A549 (cell line): ENCODE results near the gene MARK2. TPM values are rescaled to one million over a fixed set of nuclear protein-coding genes. Genes with fewer than 3 reads are reported as not detected.

Experiments used
- ATAC-seq, 2 experiments: fragments of 200-7000 bp in 1 of 2; fragments of >200 bp in 1 of 2; cut with Nextera tagmentation in 1 of 2; cut with Tn5 transposase in 1 of 2; 3 replicates each; pipeline versions ENCODE4 v1.8.0 to v1.9.1; 2018 to 2020; ENCODE audit warnings: mild to moderate bottlenecking in 1 of 2, moderate library complexity in 1 of 2
- CTCF ChIA-PET: fragments of 300-600 bp; sonication (Branson Sonifier 250); formaldehyde crosslinking; extraction: SDS; loops from one replicate; lab custom pipeline; 2021; ENCODE audit warnings: antibody characterized with exemption, inconsistent platforms; lab: Yijun Ruan, JAX
- POLR2A ChIA-PET: fragments of 350-600 bp; formaldehyde crosslinking; extraction: SDS; loops from one replicate; lab custom pipeline; 2021; ENCODE audit warnings: antibody characterized with exemption, inconsistent platforms; lab: Yijun Ruan, JAX
- DNase-seq, 2 experiments: peaks; one replicate each; pipeline versions ENCODE4 v3.0.0 to v3.0.0-alpha.2; 2011 to 2016; ENCODE audit warnings: low read depth in 1 of 2, low spot score in 1 of 2
- FAIRE-seq: peaks from 2 replicates; lab custom pipeline; 2011; peaks lifted over from hg19 to GRCh38; lab: Jason Lieb, UNC
- H3K27ac ChIP-seq, 2 experiments: fragments of >200 bp; sonication (Bioruptor Twin); formaldehyde crosslinking; 3 replicates each; pipeline ENCODE4 v1.5.1; 2016 to 2017
- H3K4me1 ChIP-seq: fragments of >200 bp; sonication (Bioruptor Twin); formaldehyde crosslinking; 3 replicates; pipeline ENCODE4 v1.6.1; 2016
- H3K4me2 ChIP-seq: fragments of >200 bp; sonication (Bioruptor Twin); formaldehyde crosslinking; 3 replicates; pipeline ENCODE4 v1.6.1; 2016
- H3K4me3 ChIP-seq: fragments of >200 bp; sonication (Bioruptor Twin); formaldehyde crosslinking; 3 replicates; pipeline ENCODE4 v1.5.1; 2016
- H3K9me3 ChIP-seq: fragments of >200 bp; sonication (Bioruptor Twin); formaldehyde crosslinking; 3 replicates; pipeline ENCODE4 v1.6.1; 2016
- BHLHE40 ChIP-seq: IDR thresholded peaks from 2 replicates; pipeline ENCODE4 v1.6.1; 2012; ENCODE audit warnings: low read depth, low read length, inconsistent platforms
- CHD4 ChIP-seq: fragments of 200-600 bp; sonication (generic); IDR thresholded peaks from 2 replicates; pipeline ENCODE4 v1.6.1; 2016; ENCODE audit warnings: antibody characterized with exemption, mild to moderate bottlenecking, borderline replicate concordance
- EHF ChIP-seq: fragments of 250-450 bp; sonication (Bioruptor Pico); IDR thresholded peaks from 2 replicates; pipeline ENCODE4 v1.5.0; 2020; ENCODE audit warnings: mild to moderate bottlenecking
- EHMT2 ChIP-seq: fragments of 200-600 bp; sonication (generic); IDR thresholded peaks from 2 replicates; pipeline ENCODE4 v1.6.1; 2016; ENCODE audit warnings: antibody characterized with exemption, low read depth, mild to moderate bottlenecking, moderate library complexity
- ESRRA ChIP-seq: fragments of 150-350 bp; IDR thresholded peaks from 2 replicates; pipeline ENCODE4 v1.6.1; 2014; ENCODE audit warnings: mild to moderate bottlenecking, low read length, borderline replicate concordance
- GATA3 ChIP-seq: IDR thresholded peaks from 2 replicates; pipeline ENCODE4 v1.6.1; 2012; ENCODE audit warnings: borderline replicate concordance
- HDAC2 ChIP-seq: fragments of 200-600 bp; sonication (generic); IDR thresholded peaks from 2 replicates; pipeline ENCODE4 v1.6.1; 2016
- HOXB5 ChIP-seq: fragments of 250-450 bp; sonication (Bioruptor Pico); IDR thresholded peaks from 2 replicates; pipeline ENCODE4 v1.5.0; 2020; ENCODE audit warnings: mild to moderate bottlenecking, moderate library complexity
- JUN ChIP-seq, 2 experiments: fragments of >200 bp; sonication (Bioruptor Twin); formaldehyde crosslinking; IDR thresholded peaks; 2 replicates in 1 of 2; 3 replicates in 1 of 2; pipeline ENCODE4 v1.6.1; 2016 to 2017
- KDM1A ChIP-seq: fragments of 200-600 bp; sonication (generic); IDR thresholded peaks from 2 replicates; pipeline ENCODE4 v1.6.1; 2016; ENCODE audit warnings: low read depth, mild to moderate bottlenecking
- KDM5A ChIP-seq: fragments of 200-600 bp; sonication (generic); IDR thresholded peaks from 2 replicates; pipeline ENCODE4 v1.6.1; 2016; ENCODE audit warnings: antibody characterized with exemption, mild to moderate bottlenecking
- MAZ ChIP-seq: fragments of 150-350 bp; IDR thresholded peaks from 2 replicates; pipeline ENCODE4 v1.6.1; 2014; ENCODE audit warnings: antibody characterized with exemption, low read depth, low read length, borderline replicate concordance
- MYC ChIP-seq: IDR thresholded peaks from 2 replicates; pipeline ENCODE4 v1.6.1; 2012; ENCODE audit warnings: mild to moderate bottlenecking, inconsistent platforms, low read length, improper control_type of control experiment, borderline replicate concordance
- NFE2L2 ChIP-seq: fragments of 150-350 bp; conservative IDR thresholded peaks from 2 replicates; pipeline ENCODE4 v1.6.1; 2014; ENCODE audit warnings: low read length
- NPAS2 ChIP-seq: fragments of 250-450 bp; sonication (Bioruptor Pico); IDR thresholded peaks from 2 replicates; pipeline ENCODE4 v1.8.0; 2022; ENCODE audit warnings: mild to moderate bottlenecking, moderate library complexity, borderline replicate concordance
- PHF8 ChIP-seq: fragments of 200-600 bp; sonication (generic); IDR thresholded peaks from 2 replicates; pipeline ENCODE4 v1.6.1; 2016; ENCODE audit warnings: low read depth, mild to moderate bottlenecking, antibody characterized with exemption, moderate library complexity, borderline replicate concordance
- POLR2A ChIP-seq: IDR thresholded peaks from 2 replicates; pipeline ENCODE4 v1.6.1; 2012; ENCODE audit warnings: mild to moderate bottlenecking, low read length
- RAD21 ChIP-seq, 2 experiments: fragments of >200 bp in 1 of 2; sonication (Bioruptor Twin) in 1 of 2; formaldehyde crosslinking in 1 of 2; IDR thresholded peaks in 1 of 2; conservative IDR thresholded peaks in 1 of 2; 2 replicates in 1 of 2; 3 replicates in 1 of 2; pipeline ENCODE4 v1.6.1; 2012 to 2018; ENCODE audit warnings: inconsistent platforms in 1 of 2
- RARB ChIP-seq: fragments of 250-450 bp; sonication (Bioruptor Pico); IDR thresholded peaks from 2 replicates; pipeline ENCODE4 v1.8.0; 2021; ENCODE audit warnings: mild to moderate bottlenecking, moderate library complexity
- RNF2 ChIP-seq: fragments of 200-600 bp; sonication (generic); IDR thresholded peaks from 2 replicates; pipeline ENCODE4 v1.6.1; 2016; ENCODE audit warnings: low read depth, mild to moderate bottlenecking, antibody characterized with exemption, moderate library complexity, borderline replicate concordance
- TFCP2L1 ChIP-seq: fragments of 250-450 bp; sonication (Bioruptor Pico); IDR thresholded peaks from 2 replicates; pipeline ENCODE4 v1.5.0; 2021; ENCODE audit warnings: mild to moderate bottlenecking
- TP53 ChIP-seq: fragments of 250-450 bp; sonication (Bioruptor Pico); IDR thresholded peaks from 2 replicates; pipeline ENCODE4 v1.5.0; 2021; ENCODE audit warnings: mild to moderate bottlenecking, moderate library complexity
- ZSCAN20 ChIP-seq: fragments of 250-450 bp; sonication (Bioruptor Pico); IDR thresholded peaks from 2 replicates; pipeline ENCODE4 v1.8.0; 2022; ENCODE audit warnings: mild to moderate bottlenecking, moderate library complexity
- WGBS: methylation state at CpG from one replicate; pipeline ENCODE4 v1.1.6; 2017; ENCODE audit errors: missing lambda C conversion rate; 5-methylcytosine and 5-hydroxymethylcytosine counted together
- polyA plus RNA-seq, 4 experiments: library from polyadenylated mRNA; depleted of rRNA in 3 of 4; stranded (reverse); fragments of >200 nt; fragmentation: RNase III in 1 of 4; extraction: RNeasy Plus Mini Kit Qiagen cat#74134 plus additional on column Dnase treatment in 1 of 4; gene quantifications; 2 replicates in 3 of 4; 3 replicates in 1 of 4; pipeline ENCODE4 v1.2.3, GENCODE V29; 2011 to 2017
- TF ChIP-seq, protein P1 (sequence below): fragments of 150-350 bp; IDR thresholded peaks from 2 replicates; pipeline ENCODE4 v1.6.1; 2014; ENCODE audit warnings: low read depth, mild to moderate bottlenecking, low read length
- TF ChIP-seq, protein P2 (sequence below): IDR thresholded peaks from 2 replicates; pipeline ENCODE4 v1.6.1; 2012
- TF ChIP-seq, protein P3 (sequence below): fragments of >200 bp; sonication (Bioruptor Twin); formaldehyde crosslinking; IDR thresholded peaks from 2 replicates; pipeline ENCODE4 v1.6.1; 2016
- TF ChIP-seq, protein P4 (sequence below): IDR thresholded peaks from 2 replicates; pipeline ENCODE4 v1.6.1; 2012
- TF ChIP-seq, protein P5 (sequence below): fragments of 450-650 bp; IDR thresholded peaks from 2 replicates; pipeline ENCODE4 v1.6.1; 2014; ENCODE audit warnings: antibody characterized with exemption

MARK2 gene
- polyA plus RNA-seq, 2 of the 4 experiments (the other 2 are of a cell fraction), result 20.2 to 28.4 TPM

DNA sequence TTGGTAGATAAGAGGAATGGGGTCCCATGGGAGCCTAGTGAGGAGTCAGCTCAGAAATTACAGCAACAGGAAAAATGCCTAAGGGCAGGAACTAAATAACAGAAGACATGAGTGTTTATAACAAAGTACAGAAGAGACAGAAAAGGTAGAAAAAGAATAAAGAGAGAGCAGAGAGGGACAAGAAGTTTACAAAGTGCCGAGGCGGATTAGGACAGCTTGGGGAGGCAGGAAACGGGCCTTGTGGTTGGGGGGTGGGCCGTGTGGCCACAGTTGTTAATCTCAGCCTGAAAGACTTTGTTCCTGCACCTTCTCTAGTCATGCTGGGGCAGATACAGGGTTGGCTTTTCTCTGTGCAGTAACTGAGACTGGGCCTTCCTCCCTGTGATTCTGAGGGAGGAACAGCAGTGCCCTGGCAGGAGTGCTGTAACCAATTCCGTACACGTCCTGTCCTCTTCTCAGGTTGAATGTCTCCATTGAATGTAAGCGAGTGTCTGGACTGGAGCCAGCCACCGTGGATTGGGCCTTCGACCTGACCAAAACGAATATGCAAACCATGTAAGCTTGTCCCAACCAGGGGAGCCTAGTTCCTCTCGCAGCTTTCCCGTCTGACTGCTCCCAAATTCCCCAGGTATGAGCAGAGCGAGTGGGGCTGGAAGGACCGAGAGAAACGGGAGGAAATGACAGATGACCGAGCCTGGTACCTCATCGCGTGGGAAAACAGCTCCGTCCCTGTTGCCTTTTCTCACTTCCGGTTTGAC, 113.0 kb downstream of the MARK2 start:
- FAIRE-seq (no peak), DNase-seq (no peak), ATAC-seq (no peak)
- TF ChIP-seq, protein P1, sequence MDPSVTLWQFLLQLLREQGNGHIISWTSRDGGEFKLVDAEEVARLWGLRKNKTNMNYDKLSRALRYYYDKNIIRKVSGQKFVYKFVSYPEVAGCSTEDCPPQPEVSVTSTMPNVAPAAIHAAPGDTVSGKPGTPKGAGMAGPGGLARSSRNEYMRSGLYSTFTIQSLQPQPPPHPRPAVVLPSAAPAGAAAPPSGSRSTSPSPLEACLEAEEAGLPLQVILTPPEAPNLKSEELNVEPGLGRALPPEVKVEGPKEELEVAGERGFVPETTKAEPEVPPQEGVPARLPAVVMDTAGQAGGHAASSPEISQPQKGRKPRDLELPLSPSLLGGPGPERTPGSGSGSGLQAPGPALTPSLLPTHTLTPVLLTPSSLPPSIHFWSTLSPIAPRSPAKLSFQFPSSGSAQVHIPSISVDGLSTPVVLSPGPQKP, result no peak
- no peak for TF ChIP-seq BHLHE40
- no peak for TF ChIP-seq NFE2L2
- Histone ChIP-seq H3K4me2 (no peak overlapping the region), H3K4me1 (no peaks in the 10 kb centered on the region), H3K4me3 (no peak overlapping the region), H3K9me3 (no peaks in the 10 kb centered on the region), H3K27ac (no peak overlapping the region)
- 91% methylated on average over 20 of the region's 20 CpGs for WGBS
- CTCF ChIA-PET, result interaction anchor here (0.9 to 10.2 kb wide), 5 partner anchors 11 to 184 kb away, joined by 3 to 236 read pairs (median 4); partner anchors contain the start of genes MARK2 and ZFTA
- POLR2A ChIA-PET, result no interaction called here

DNA sequence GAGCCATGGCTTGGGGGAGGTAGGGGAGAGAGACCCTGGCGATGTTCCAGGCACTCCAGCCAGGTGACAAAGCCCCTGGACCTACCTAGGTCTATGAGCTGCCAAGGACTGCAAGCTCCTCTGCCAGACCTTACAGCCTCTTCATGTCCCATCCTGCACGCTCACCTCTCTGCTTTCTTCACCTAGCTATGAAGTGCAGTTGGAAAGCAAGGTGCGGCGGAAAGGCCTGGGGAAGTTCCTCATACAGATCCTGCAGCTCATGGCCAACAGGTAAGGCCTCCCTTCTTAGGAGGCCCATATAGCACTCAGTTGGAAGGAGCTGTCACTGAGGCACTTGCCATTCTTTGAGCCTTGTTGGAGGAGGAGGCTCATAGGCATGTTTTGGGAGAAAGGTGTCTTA, 113.7 kb downstream of the MARK2 start:
- Histone ChIP-seq H3K27ac (no peak overlapping the region), H3K4me2 (no peak overlapping the region), H3K4me1 (no peaks in the 10 kb centered on the region), H3K9me3 (no peaks in the 10 kb centered on the region), H3K4me3 (no peak overlapping the region)
- no peak for ATAC-seq
- POLR2A ChIA-PET, result no interaction called here
- no peak for FAIRE-seq
- CTCF ChIA-PET, result interaction anchor here (0.9 to 10.2 kb wide), 5 partner anchors 10 to 184 kb away, joined by 3 to 236 read pairs (median 4); partner anchors contain the start of genes MARK2 and ZFTA
- TF ChIP-seq TFCP2L1 (no peak), NPAS2 (no peak), KDM1A (no peak), RARB (CRISPR knock-in tag) (no peak), ZSCAN20 (CRISPR knock-in tag) (no peak), EHF (CRISPR knock-in tag) (no peak), EHMT2 (no peak), ESRRA (no peak), HDAC2 (no peak)
- TF ChIP-seq, protein P2, sequence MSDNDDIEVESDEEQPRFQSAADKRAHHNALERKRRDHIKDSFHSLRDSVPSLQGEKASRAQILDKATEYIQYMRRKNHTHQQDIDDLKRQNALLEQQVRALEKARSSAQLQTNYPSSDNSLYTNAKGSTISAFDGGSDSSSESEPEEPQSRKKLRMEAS, result no peak
- TF ChIP-seq, protein P3, sequence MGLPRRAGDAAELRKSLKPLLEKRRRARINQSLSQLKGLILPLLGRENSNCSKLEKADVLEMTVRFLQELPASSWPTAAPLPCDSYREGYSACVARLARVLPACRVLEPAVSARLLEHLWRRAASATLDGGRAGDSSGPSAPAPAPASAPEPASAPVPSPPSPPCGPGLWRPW, result no peak
- DNase-seq, result no peak
- WGBS, result 92% methylated on average over 4 of the region's 4 CpGs

DNA sequence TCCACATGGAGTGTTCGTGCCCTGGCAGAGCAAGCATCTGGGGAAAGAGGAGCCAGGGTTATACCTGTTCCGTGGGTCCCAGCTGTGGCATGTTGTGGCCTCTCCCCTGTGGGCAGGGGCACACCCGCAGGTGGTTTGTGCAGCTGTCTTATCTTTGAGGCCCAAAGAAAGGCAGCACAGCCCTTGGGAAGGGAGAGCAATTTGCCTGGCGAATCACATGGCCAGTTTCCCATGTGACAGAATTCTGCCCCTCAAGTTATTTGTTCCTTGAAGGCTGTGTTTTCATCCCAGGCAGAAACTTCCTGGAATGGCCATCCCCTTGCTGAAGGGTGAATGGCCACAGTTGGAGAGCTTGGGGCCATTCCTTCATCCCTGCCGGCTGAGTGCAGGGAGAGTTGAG, 119.1 kb downstream of the MARK2 start:
- no peak for FAIRE-seq
- POLR2A ChIA-PET, result no interaction called here

More for the DNA sequence above, 119.1 kb downstream of the MARK2 start:
- H3K4me1 ChIP-seq, result peaks cover 6% of the 10 kb centered on the region; the same call in 1 of the 3 replicates
- no peak for TF ChIP-seq JUN (IDR thresholded peaks at IDR 0.05)
- TF ChIP-seq POLR2A, result no peak
- TF ChIP-seq, protein P3, result no peak
- no peak for TF ChIP-seq RAD21 (conservative IDR thresholded peaks at IDR 0.05 in 1 of 2, IDR thresholded peaks at IDR 0.05 in 1 of 2)
- TF ChIP-seq TP53, result no peak
- no peak for TF ChIP-seq MYC
- no peak for TF ChIP-seq EHF (CRISPR knock-in tag)
- no peak for TF ChIP-seq PHF8
- TF ChIP-seq, protein P4, sequence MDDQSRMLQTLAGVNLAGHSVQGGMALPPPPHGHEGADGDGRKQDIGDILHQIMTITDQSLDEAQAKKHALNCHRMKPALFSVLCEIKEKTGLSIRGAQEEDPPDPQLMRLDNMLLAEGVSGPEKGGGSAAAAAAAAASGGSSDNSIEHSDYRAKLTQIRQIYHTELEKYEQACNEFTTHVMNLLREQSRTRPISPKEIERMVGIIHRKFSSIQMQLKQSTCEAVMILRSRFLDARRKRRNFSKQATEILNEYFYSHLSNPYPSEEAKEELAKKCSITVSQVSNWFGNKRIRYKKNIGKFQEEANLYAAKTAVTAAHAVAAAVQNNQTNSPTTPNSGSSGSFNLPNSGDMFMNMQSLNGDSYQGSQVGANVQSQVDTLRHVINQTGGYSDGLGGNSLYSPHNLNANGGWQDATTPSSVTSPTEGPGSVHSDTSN, result no peak
- TF ChIP-seq MAZ, result no peak
- TF ChIP-seq, protein P5, sequence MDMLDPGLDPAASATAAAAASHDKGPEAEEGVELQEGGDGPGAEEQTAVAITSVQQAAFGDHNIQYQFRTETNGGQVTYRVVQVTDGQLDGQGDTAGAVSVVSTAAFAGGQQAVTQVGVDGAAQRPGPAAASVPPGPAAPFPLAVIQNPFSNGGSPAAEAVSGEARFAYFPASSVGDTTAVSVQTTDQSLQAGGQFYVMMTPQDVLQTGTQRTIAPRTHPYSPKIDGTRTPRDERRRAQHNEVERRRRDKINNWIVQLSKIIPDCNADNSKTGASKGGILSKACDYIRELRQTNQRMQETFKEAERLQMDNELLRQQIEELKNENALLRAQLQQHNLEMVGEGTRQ, result no peak
- no peak for TF ChIP-seq CHD4
- TF ChIP-seq GATA3, result no peak
- no peak for TF ChIP-seq HOXB5
- TF ChIP-seq KDM5A, result no peak
- no peak for TF ChIP-seq RNF2
- TF ChIP-seq, all 56 proteins: peak for 0
- CTCF ChIA-PET, result interaction anchor here (0.6 to 7.5 kb wide), 4 partner anchors 10 to 967 kb away, joined by 3 to 52 read pairs (median 6); partner anchors contain the start of gene COX8A
- DNase-seq (no peak), ATAC-seq (no peak)
- no peak overlapping the region for H3K27ac ChIP-seq
- H3K9me3 ChIP-seq, result no peaks in the 10 kb centered on the region
- H3K4me3 ChIP-seq, result no peak overlapping the region
- WGBS, result 100% methylated on average over 4 of the region's 5 CpGs
- H3K4me2 ChIP-seq, result no peak overlapping the region
